Omental fat pad (tissue), 4 donors: ENCODE results near the gene CRYGC. TPM values are rescaled to one million over a fixed set of nuclear protein-coding genes. Genes with fewer than 3 reads are reported as not detected.
"Not testable (repeated sequence)": the region's sequence is repeated elsewhere in the genome, so short reads cannot be mapped to it uniquely, and the experiment has no call there.

Experiments
- ATAC-seq: fragments of 150-250 bp; one replicate; pipeline ENCODE4 v1.9.1; 2016; ENCODE audit warnings: mild to moderate bottlenecking, moderate library complexity; ENCODE audit not compliant: low FRiP score
- DNase-seq: peaks from one replicate; pipeline ENCODE4 v3.0.0-alpha.2; 2019; ENCODE audit warnings: low spot score
- total RNA-seq, 4 donors: library from RNA; depleted of rRNA; stranded (reverse); fragments of >200 nt; gene quantifications; one replicate each; pipeline ENCODE4 v1.1.0, GENCODE V29; 2016
- TF ChIP-seq, protein P1 (sequence below), 3 donors: fragments of 450-650 bp; IDR thresholded peaks; one replicate each; pipeline ENCODE4 v1.5.1; 2016 to 2017; ENCODE audit warnings: antibody characterized with exemption in 3 of 3, mild to moderate bottlenecking in 3 of 3, moderate library complexity in 2 of 3

CRYGC gene
- total RNA-seq, 4 donors from 2014 or later = not detected

DNA sequence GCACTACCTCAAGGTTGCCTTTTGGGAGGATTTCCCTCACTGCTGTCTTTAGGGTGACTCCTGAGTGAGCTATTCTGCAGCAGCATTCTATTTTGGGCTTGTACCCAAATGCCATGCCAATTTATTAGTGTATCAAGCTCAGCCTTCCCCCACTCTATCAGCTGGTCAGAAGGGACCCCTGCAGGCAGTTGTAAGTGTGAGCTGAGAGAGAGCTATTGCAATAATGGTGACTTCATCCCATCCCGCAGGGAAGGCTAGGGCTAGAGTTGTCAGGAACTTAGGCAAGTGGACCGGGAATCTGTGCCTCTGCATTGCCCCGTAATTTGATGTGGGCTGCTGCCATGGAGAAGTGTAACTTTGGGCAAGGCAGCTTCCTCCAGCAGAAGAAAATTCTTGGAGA is 18.1 kb upstream of the CRYGC start:
- ATAC-seq (no peak), DNase-seq (no peak)
- TF ChIP-seq, protein P1, sequence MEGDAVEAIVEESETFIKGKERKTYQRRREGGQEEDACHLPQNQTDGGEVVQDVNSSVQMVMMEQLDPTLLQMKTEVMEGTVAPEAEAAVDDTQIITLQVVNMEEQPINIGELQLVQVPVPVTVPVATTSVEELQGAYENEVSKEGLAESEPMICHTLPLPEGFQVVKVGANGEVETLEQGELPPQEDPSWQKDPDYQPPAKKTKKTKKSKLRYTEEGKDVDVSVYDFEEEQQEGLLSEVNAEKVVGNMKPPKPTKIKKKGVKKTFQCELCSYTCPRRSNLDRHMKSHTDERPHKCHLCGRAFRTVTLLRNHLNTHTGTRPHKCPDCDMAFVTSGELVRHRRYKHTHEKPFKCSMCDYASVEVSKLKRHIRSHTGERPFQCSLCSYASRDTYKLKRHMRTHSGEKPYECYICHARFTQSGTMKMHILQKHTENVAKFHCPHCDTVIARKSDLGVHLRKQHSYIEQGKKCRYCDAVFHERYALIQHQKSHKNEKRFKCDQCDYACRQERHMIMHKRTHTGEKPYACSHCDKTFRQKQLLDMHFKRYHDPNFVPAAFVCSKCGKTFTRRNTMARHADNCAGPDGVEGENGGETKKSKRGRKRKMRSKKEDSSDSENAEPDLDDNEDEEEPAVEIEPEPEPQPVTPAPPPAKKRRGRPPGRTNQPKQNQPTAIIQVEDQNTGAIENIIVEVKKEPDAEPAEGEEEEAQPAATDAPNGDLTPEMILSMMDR (IDR thresholded peaks at IDR 0.05) = no peak

DNA sequence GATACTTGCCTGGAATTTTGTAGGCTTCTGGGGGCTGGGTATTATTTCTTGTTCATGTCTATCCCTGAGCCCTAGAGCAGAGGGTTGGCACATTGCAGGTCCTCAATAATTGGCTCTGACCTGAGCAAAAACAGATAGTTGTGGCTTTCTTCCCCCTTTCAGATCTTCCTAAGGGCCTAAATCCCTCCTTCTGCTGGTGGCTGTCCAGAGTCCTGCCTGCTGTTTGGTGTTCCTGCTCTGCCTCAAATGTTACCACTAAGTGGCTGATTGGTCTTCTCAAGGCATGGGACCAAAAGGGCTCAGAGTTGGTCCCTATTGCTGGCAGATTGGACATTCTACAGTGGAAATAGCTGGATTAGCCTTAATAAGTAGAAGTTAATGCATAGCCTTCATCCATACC is 17.4 kb upstream of the CRYGC start:
- no peak for DNase-seq

DNA sequence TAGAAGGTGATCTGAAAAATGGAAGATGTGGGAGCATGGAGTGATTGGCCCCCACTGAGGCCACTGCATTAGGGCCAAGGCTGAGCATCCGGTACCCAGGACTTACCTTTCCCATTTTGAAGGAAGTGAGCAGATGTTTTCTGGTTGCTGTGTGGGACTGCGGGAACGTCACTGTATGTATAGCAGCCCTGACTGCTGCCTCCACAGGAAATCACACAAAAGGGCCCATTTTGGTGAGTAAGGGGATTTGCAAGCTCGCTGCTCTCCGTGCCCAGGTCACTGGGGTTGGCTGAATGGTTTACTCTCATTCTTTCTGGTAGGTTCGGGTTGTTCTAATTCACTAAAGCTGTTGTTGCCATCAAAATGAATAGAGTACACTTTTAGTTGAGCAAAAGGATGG is 16.4 kb upstream of the CRYGC start, which contains the start of gene CRYGB:
Gene CRYGB (minus strand): TSS at position 153 of the 400 bp plus-strand sequence. CDS start 38 bp downstream, at position 115.
- ATAC-seq = no peak
- DNase-seq = no peak
- TF ChIP-seq, protein P1 (IDR thresholded peaks at IDR 0.05) = no peak

More for the DNA sequence above, 17.4 kb upstream of the CRYGC start:
- ATAC-seq = no peak
- TF ChIP-seq, protein P1 (IDR thresholded peaks at IDR 0.05) = no peak

DNA sequence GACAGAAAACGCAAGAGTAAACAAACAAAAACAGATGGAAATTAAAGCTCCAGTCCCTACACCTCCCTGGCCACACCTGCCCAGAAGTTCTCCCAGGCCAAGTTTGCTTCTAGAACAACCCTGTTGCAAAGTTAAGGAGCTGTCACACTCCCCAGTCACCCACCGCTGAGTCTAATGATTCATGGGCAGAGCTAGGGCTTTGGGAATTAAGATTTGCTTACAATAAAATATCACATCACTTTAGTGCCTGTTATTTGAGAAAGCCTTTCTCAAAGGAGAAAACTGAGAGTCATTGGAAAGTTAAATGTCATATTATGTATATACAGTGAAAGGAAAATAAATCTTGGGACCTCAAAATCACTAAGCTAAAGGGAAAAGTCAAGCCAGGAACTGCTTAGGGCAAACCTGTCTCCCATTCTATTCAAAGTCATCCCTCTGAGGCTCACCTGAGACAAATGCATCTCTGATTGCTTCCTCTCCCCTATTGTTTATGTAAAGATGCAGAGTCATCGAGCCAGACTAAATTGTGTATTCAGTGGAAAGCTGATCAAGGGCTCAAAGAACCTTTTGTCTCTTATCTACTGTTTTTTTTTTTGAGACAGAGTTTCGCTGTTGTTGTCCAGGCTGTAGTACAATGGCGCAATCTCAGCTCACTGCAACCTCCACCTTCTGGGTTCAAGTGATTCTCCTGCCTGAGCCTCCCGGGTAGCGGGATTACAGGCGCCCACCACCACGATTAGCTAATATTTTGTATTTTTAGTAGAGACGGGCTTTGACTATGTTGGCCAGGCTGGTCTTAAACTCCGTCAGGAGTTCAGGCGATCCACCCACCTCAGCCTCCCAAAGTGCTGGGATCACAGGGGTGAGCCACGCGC is 13.5 kb upstream of the CRYGC start:
- no peak for ATAC-seq
- no peak for DNase-seq
- TF ChIP-seq, protein P1 (IDR thresholded peaks at IDR 0.05) = no peak

DNA sequence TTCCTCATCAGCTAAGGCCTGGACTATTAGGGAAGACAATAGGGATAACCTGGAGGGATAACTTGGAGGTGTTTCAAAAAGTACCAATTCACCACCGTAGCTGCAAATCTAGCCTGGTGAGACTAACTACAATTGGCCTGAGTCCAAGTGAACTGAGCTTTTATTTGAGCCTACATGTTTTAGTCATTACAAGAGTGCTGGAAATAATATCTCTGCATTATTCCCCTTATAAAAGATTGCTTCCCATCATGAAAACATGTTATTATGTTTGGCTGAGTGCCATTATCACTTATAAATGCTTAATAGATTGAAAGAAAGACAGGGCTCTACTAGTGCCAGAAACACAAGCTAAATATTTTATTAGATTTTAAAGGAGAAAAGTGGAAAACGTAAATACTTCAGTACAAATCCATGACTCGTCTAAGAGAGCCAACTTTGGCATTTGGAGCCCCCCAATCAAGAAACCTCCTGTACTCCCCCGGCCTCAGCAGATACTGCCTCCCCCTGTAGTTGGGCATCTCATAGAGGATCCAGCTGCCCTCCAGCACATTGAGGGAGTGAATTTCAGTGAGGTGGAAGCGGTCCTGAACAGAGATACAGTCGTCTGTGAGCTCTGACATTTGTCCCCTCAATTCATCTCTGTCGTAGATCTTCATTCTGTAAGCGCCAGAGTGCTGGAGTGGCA is 12.8 kb upstream of the CRYGC start:
- TF ChIP-seq, protein P1 (IDR thresholded peaks at IDR 0.05) = no peak
- no peak for ATAC-seq

DNA sequence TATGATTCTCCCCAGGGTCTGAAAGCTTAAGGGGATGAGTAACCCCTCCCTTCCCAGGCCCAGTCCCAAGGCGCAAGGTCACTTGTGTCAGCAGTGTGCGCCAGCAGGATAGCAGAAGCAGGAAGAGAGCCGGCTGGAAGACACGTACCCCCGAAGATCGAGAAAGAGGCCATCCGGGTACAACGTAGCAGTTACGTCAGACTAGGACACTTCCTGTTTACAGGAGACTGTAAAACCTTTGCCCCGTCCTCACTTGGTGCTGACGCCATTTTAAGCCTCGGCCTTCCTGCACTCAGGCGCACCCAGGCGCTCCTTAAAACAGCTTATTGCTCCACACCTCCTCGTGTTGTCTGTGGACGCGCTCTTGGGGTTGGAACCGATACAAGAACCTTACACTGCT is 9.8 kb upstream of the CRYGC start:
- ATAC-seq = no peak
- DNase-seq = no peak
- TF ChIP-seq, protein P1 (IDR thresholded peaks at IDR 0.05) = no peak

More for the DNA sequence above, 12.8 kb upstream of the CRYGC start:
- DNase-seq = no peak

DNA sequence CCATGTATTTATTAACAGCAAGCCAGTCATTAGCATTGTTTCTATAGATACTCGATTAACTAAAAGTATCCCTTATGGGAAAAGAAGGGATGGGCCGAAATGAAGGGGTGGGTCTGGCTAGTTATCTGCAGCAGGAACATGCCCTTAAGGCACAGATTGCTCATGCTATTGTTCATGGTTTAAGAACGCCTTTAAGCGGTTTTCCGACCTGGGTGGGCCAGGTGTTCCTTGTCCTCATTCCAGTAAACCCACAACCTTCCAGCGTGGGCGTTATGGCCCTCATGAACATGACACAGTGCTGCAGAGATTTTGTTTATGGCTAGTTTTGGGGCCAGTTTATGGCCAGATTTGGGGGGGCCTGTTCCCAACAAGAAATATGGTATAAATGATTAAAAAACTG is 8.7 kb upstream of the CRYGC start:
- DNase-seq, ATAC-seq: not testable (repeated sequence)
